DMS79 treated with DMSO at 0.1 percent for 48 hours (cell line): ENCODE measurements around the gene CNTROB.
A peak's percentile ranks its signal among the peaks of the same experiment; 100 is the strongest.

Experiments
- DNase-seq: peaks from one replicate; lab custom pipeline; 2025; lab: John Stamatoyannopoulos, UW

Gene CNTROB, protein sequence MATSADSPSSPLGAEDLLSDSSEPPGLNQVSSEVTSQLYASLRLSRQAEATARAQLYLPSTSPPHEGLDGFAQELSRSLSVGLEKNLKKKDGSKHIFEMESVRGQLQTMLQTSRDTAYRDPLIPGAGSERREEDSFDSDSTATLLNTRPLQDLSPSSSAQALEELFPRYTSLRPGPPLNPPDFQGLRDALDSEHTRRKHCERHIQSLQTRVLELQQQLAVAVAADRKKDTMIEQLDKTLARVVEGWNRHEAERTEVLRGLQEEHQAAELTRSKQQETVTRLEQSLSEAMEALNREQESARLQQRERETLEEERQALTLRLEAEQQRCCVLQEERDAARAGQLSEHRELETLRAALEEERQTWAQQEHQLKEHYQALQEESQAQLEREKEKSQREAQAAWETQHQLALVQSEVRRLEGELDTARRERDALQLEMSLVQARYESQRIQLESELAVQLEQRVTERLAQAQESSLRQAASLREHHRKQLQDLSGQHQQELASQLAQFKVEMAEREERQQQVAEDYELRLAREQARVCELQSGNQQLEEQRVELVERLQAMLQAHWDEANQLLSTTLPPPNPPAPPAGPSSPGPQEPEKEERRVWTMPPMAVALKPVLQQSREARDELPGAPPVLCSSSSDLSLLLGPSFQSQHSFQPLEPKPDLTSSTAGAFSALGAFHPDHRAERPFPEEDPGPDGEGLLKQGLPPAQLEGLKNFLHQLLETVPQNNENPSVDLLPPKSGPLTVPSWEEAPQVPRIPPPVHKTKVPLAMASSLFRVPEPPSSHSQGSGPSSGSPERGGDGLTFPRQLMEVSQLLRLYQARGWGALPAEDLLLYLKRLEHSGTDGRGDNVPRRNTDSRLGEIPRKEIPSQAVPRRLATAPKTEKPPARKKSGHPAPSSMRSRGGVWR

DNA sequence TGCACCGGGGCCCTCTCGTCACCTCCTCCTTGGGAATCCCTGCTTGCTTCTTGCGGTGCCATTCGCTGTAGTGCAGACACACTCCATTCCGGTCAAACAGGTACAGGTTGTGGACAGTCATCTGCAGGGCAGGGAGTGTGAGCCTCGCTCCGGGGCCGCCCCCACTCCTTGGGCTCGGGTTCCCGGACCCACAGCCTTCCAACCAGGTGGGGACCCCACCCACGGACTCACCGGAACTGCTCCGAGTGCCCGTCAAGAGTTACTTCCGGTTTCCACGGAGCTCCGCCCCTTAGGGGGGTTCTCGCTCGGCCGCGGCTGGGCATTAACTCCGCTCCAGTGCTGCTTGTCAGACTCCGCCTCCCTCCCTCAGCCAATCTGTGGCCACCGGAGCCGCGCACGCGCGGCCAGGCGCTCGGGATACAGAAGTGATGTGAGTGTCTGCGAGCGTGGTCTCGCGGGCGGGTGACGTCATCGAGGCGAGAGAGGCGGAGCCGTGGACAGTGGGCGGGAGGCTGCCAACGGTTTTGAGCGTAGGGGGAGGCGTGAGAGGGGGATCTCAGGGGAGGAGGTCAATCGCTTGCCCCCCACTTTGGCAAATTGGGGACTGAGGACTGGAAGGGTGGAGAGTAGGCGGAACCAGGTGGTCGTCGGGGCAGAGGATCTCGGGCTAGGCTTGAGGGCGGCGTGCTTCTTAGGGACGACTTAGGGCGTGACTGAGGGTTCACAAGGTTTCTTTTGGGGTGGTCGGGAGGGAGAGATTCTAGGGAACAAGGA lies at the start of gene CNTROB, which contains the start of gene TRAPPC1:
TSS of gene CNTROB (plus strand) at position 498 of the 774 bp plus-strand sequence. CDS start 874 bp downstream, outside the sequence.
TSS of gene TRAPPC1 (minus strand) at position 238 of the 774 bp plus-strand sequence. CDS start at position 121, 117 bp downstream.
- DNase-seq, result peak; percentile 97

GRCh38 chr17:7882629-7883028 lies 49.4 kb upstream of the CNTROB start:
- DNase-seq, result no peak

DNA sequence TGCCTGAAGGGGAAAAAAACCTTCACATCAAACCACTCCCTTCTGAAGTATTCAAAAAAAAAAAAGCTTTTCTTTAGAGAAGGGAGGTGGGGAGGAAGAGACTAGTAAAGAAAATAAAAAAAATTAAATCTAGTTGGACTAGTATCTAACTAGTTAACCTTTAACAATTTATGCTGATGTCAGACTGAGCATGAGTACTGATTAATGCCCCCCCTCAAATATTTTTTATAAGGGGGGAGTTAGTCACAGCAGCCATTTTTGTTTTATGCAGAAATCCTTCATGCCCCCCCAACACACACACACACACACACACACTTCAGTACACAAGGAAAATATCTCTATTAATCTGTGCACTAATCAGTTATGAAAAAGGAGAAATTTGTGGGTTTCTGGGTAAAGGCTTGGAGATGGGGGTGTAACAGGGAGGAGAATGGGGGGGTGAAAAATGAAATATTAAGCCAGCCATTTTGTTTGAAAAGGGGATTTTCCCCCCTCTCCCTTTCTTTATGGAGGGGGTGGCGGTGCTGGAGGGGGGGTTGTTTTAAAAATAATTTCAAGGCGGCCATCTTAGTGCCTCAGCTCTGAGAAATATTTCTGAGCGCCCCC lies 48.1 kb upstream of the CNTROB start:
- peak; percentile 53 for DNase-seq

DNA sequence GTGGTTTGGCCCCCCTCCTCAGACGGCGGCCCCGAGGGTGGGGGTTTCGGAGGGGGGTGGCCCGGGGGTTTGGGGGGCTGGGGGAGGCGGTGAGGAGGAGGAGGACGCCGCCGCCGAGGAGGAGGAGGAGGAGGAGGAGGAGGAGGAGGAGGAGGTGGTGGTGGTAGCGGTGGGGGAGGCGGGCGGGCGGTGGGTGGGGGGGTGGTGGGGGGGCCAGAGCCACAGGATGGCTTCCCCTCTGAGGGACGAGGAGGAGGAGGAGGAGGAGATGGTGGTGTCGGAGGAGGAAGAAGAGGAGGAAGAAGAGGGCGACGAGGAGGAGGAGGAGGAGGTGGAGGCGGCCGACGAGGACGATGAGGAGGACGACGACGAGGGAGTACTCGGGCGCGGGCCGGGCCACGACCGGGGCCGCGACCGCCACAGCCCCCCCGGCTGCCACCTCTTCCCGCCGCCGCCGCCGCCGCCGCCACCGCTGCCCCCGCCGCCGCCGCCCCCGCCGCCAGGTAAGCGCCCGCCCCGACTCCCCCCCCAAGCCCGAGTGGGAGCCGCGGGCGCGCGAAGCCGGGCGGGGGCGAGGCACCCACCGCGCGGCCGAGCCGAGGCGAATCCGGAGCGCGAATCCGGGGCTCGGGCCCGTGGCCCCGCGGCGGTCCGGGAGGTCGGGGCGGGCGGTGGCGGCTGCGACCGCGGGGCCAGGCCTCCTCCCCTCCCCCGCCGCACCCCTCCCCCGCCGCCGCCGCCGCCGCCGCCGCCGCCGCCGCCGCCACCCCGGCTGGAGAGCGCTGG lies 47.2 kb upstream of the CNTROB start:
- DNase-seq, result no peak

- DNase-seq, result peak; percentile 75
Measured at GRCh38 chr17:7885367-7886226, 46.4 kb upstream of the CNTROB start.

- peak; percentile 78 for DNase-seq
Measured at GRCh38 chr17:7886227-7887037, 45.6 kb upstream of the CNTROB start.

- DNase-seq, result peak; percentile 96
Measured at GRCh38 chr17:7887038-7887481, 44.9 kb upstream of the CNTROB start.

GRCh38 chr17:7887482-7888183 lies 44.4 kb upstream of the CNTROB start:
- peak; percentile 100 for DNase-seq

GRCh38 chr17:7888184-7888920 lies 43.7 kb upstream of the CNTROB start, which contains the start of gene CHD3:
CHD3 (plus strand) TSS chr17:7888789; CDS start chr17:7889001, 212 bp downstream.
- peak; percentile 76 for DNase-seq

GRCh38 chr17:7889166-7889955 lies 42.6 kb upstream of the CNTROB start:
- DNase-seq, result peak; percentile 92

- no peak for DNase-seq
Measured at GRCh38 chr17:7893187-7893880, 38.7 kb upstream of the CNTROB start.

GRCh38 chr17:7894226-7894625 lies 37.8 kb upstream of the CNTROB start:
- no peak for DNase-seq

DNA sequence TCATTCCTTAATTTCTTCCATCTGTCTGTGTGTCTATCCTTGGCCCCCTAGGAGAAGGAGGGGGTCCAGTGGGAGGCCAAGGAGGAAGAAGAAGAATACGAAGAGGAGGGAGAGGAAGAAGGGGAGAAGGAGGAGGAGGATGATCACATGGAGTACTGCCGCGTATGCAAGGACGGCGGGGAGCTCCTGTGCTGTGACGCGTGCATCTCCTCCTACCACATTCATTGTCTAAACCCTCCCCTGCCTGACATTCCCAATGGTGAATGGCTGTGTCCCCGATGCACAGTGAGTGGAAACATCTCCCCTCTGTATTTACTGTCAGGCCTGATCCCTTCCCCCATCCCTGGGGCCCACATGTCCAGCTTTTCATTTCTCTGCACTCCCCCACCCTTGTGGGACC lies 37.1 kb upstream of the CNTROB start:
- DNase-seq, result no peak

DNA sequence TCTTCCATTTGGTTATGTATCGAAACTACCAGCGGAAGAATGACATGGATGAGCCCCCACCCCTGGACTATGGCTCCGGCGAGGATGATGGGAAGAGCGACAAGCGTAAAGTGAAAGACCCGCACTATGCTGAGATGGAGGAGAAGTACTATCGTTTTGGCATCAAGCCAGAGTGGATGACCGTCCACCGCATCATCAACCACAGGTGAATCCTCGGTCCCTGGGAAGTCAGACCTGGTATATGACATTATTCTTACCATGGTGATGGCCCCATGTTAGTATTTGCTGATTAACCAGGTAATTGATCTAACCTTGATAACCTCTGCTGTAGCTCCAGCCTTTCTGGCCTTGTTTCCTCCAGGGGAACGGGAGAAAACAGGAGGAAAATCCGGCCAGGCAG lies 34.9 kb upstream of the CNTROB start:
- no peak for DNase-seq

DNA sequence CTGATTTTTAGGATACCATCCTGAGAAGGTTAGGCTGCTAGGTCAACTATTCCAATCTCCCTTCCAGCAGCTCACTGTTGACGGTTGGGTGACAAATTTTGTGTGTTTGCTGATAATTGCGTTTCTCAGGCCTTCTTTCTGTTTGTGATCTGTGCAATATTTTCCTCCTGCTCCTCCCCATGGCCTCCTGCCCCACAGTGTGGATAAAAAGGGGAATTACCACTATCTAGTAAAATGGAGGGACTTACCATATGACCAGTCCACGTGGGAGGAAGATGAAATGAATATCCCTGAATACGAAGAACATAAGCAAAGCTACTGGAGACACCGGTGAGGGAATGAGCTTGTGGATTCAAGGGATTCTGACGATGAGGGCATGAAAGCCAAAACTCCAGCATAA lies 34.2 kb upstream of the CNTROB start:
- DNase-seq, result no peak
